Breast epithelium (tissue), 3 donors: Measurements from ENCODE around the gene HRH1.

Source experiments
- POLR2A ChIP-seq: fragments of 450-650 bp; IDR thresholded peaks from one replicate; pipeline ENCODE4 v1.6.1; 2016; ENCODE audit warnings: antibody characterized with exemption, mild to moderate bottlenecking, moderate library complexity
- POLR2AphosphoS5 ChIP-seq, 3 donors: sonication (generic); formaldehyde crosslinking; IDR thresholded peaks; one replicate each; pipeline ENCODE4 v1.6.1; 2017; ENCODE audit warnings: antibody characterized with exemption in 3 of 3
- TF ChIP-seq, protein P1 (sequence below), 3 donors: fragments of 450-650 bp; IDR thresholded peaks; one replicate each; pipeline ENCODE4 v1.5.1; 2016 to 2017; ENCODE audit warnings: antibody characterized with exemption in 3 of 3, mild to moderate bottlenecking in 3 of 3, moderate library complexity in 3 of 3

DNA sequence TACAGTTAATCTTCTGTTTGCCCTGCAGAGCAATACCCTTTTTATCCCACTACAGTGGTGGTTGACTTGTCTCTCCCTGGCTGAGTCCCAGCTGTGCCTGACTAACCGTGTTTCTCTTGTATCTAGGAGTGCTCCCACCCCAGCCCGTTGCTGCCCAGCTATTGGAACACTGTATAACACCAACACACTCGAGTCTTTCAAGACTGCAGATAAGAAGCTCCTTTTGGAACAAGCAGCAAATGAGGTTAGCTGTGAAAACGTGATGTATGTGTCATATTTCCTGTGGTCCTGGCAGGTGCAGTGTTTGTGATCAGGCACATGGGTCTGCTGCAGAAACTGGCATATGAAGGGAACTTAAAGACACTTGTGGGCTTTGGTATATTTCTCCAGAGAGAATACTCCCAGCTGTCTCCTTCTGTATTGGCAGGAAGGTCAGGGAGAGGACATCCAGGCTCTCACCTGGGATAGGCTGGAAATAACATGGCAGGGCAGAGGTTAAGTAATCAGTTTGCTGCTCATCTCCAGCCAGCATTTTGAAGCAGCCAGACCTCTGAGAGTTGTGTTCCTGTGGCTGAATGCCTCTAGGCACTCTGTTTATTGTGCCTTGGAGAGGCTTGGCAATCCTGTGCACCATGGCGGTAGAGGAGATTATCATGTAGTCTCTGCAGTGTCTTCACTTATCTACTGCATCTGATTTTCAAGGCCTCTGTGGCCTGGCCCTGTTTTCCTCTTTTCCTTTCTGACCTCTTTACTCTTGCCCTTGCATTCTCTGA, 152.7 kb downstream of the HRH1 start:
- TF ChIP-seq, protein P1, sequence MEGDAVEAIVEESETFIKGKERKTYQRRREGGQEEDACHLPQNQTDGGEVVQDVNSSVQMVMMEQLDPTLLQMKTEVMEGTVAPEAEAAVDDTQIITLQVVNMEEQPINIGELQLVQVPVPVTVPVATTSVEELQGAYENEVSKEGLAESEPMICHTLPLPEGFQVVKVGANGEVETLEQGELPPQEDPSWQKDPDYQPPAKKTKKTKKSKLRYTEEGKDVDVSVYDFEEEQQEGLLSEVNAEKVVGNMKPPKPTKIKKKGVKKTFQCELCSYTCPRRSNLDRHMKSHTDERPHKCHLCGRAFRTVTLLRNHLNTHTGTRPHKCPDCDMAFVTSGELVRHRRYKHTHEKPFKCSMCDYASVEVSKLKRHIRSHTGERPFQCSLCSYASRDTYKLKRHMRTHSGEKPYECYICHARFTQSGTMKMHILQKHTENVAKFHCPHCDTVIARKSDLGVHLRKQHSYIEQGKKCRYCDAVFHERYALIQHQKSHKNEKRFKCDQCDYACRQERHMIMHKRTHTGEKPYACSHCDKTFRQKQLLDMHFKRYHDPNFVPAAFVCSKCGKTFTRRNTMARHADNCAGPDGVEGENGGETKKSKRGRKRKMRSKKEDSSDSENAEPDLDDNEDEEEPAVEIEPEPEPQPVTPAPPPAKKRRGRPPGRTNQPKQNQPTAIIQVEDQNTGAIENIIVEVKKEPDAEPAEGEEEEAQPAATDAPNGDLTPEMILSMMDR (IDR thresholded peaks at IDR 0.05), result no peak
- TF ChIP-seq POLR2A (no peak), POLR2AphosphoS5 (IDR thresholded peaks at IDR 0.05) (no peak)
